NCI-H1436 (cell line): ENCODE data around the gene MBL2.

Source experiments
- DNase-seq: peaks from one replicate; lab custom pipeline; 2025; lab: John Stamatoyannopoulos, UW

Gene MBL2

GRCh38 chr10:52771534-52772445, 794 bp downstream of the MBL2 start:
- no peak for DNase-seq

- DNase-seq = no peak
Measured at GRCh38 chr10:52770904-52771303, 1.7 kb downstream of the MBL2 start.

GRCh38 chr10:52769966-52770365, 2.6 kb downstream of the MBL2 start:
- no peak for DNase-seq

- no peak for DNase-seq
Measured at GRCh38 chr10:52768001-52768532, 4.5 kb downstream of the MBL2 start.

GRCh38 chr10:52762088-52762487, 10.5 kb downstream of the MBL2 start:
- DNase-seq = no peak

- DNase-seq = no peak
Measured at GRCh38 chr10:52759154-52759553, 13.4 kb downstream of the MBL2 start.

- no peak for DNase-seq
Measured at GRCh38 chr10:52758406-52758805, 14.2 kb downstream of the MBL2 start.

- DNase-seq = no peak
Measured at GRCh38 chr10:52757773-52758172, 14.8 kb downstream of the MBL2 start.

- no peak for DNase-seq
Measured at GRCh38 chr10:52756966-52757365, 15.6 kb downstream of the MBL2 start.

- DNase-seq = no peak
Measured at GRCh38 chr10:52756295-52756694, 16.3 kb downstream of the MBL2 start.

- no peak for DNase-seq
Measured at GRCh38 chr10:52755297-52756062, 17.1 kb downstream of the MBL2 start.

- no peak for DNase-seq
Measured at GRCh38 chr10:52752801-52753445, 19.7 kb downstream of the MBL2 start.

- DNase-seq = no peak
Measured at GRCh38 chr10:52752261-52752660, 20.3 kb downstream of the MBL2 start.

GRCh38 chr10:52751337-52751736, 21.2 kb downstream of the MBL2 start:
- DNase-seq = no peak

GRCh38 chr10:52750629-52751028, 22.0 kb downstream of the MBL2 start:
- DNase-seq = no peak

- DNase-seq = no peak
Measured at GRCh38 chr10:52747694-52748093, 24.9 kb downstream of the MBL2 start.

- no peak for DNase-seq
Measured at GRCh38 chr10:52746169-52746568, 26.4 kb downstream of the MBL2 start.

- DNase-seq = no peak
Measured at GRCh38 chr10:52744057-52744805, 28.4 kb downstream of the MBL2 start.

- DNase-seq = no peak
Measured at GRCh38 chr10:52742731-52743130, 29.9 kb downstream of the MBL2 start.

- DNase-seq = no peak
Measured at GRCh38 chr10:52741851-52742250, 30.7 kb downstream of the MBL2 start.

- DNase-seq = no peak
Measured at GRCh38 chr10:52740913-52741675, 31.5 kb downstream of the MBL2 start.
